HEK293T (cell line): Measurements from ENCODE around the gene ZFX.

Experiments
- CTCF ChIA-PET: fragments of 350-600 bp; formaldehyde crosslinking; extraction: SDS; loops from one replicate; lab custom pipeline; 2021; ENCODE audit warnings: antibody characterized with exemption, inconsistent platforms; lab: Yijun Ruan, JAX
- POLR2A ChIA-PET: fragments of 350-600 bp; formaldehyde crosslinking; extraction: SDS; loops from one replicate; lab custom pipeline; 2020; ENCODE audit warnings: antibody characterized with exemption, inconsistent platforms; lab: Yijun Ruan, JAX
- DNase-seq: peaks from one replicate; pipeline ENCODE4 v3.0.0; 2012; ENCODE audit warnings: mixed read lengths; ENCODE audit errors: extremely low spot score
- ARNT ChIP-seq: fragments of 450-650 bp; IDR thresholded peaks from 2 replicates; pipeline ENCODE4 v1.6.1; 2017; ENCODE audit warnings: mild to moderate bottlenecking
- BHLHE40 ChIP-seq: fragments of 450-650 bp; IDR thresholded peaks from 2 replicates; pipeline ENCODE4 v1.6.1; 2016; ENCODE audit warnings: mild to moderate bottlenecking, moderate library complexity, borderline replicate concordance
- CTBP1 ChIP-seq: fragments of 450-650 bp; IDR thresholded peaks from 2 replicates; pipeline ENCODE4 v1.6.1; 2016; ENCODE audit warnings: borderline replicate concordance
- ELF4 ChIP-seq: fragments of 450-650 bp; IDR thresholded peaks from 2 replicates; pipeline ENCODE4 v1.6.1; 2017; ENCODE audit warnings: antibody characterized with exemption
- FOXA1 ChIP-seq: fragments of 450-650 bp; IDR thresholded peaks from 2 replicates; pipeline ENCODE4 v1.6.1; 2016; ENCODE audit warnings: mild to moderate bottlenecking
- FOXK2 ChIP-seq: fragments of 450-650 bp; IDR thresholded peaks from 2 replicates; pipeline ENCODE4 v1.6.1; 2016; ENCODE audit warnings: mild to moderate bottlenecking
- FOXM1 ChIP-seq: fragments of 450-650 bp; IDR thresholded peaks from 2 replicates; pipeline ENCODE4 v1.6.1; 2017; ENCODE audit warnings: mild to moderate bottlenecking, borderline replicate concordance
- HDGF ChIP-seq: fragments of 450-650 bp; IDR thresholded peaks from 2 replicates; pipeline ENCODE4 v1.6.1; 2017; ENCODE audit warnings: antibody characterized with exemption, borderline replicate concordance
- L3MBTL2 ChIP-seq: fragments of 450-650 bp; conservative IDR thresholded peaks from 2 replicates; pipeline ENCODE4 v1.6.1; 2016; ENCODE audit warnings: mild to moderate bottlenecking
- LEF1 ChIP-seq: fragments of 450-650 bp; IDR thresholded peaks from 2 replicates; pipeline ENCODE4 v1.6.1; 2017; ENCODE audit warnings: mild to moderate bottlenecking, borderline replicate concordance
- NFRKB ChIP-seq: fragments of 450-650 bp; IDR thresholded peaks from 2 replicates; pipeline ENCODE4 v1.6.1; 2016; ENCODE audit warnings: mild to moderate bottlenecking, moderate library complexity
- PKNOX1 ChIP-seq: fragments of 450-650 bp; IDR thresholded peaks from 2 replicates; pipeline ENCODE4 v1.6.1; 2016
- SP1 ChIP-seq: fragments of 450-650 bp; IDR thresholded peaks from 2 replicates; pipeline ENCODE4 v1.6.1; 2017
- SUZ12 ChIP-seq: fragments of 450-650 bp; IDR thresholded peaks from 2 replicates; pipeline ENCODE4 v1.6.1; 2016; ENCODE audit warnings: mild to moderate bottlenecking
- TARDBP ChIP-seq: fragments of 450-650 bp; IDR thresholded peaks from 2 replicates; pipeline ENCODE4 v1.6.1; 2016
- ZNF384 ChIP-seq: fragments of 450-650 bp; IDR thresholded peaks from 2 replicates; pipeline ENCODE4 v1.6.1; 2016

Gene ZFX

DNA sequence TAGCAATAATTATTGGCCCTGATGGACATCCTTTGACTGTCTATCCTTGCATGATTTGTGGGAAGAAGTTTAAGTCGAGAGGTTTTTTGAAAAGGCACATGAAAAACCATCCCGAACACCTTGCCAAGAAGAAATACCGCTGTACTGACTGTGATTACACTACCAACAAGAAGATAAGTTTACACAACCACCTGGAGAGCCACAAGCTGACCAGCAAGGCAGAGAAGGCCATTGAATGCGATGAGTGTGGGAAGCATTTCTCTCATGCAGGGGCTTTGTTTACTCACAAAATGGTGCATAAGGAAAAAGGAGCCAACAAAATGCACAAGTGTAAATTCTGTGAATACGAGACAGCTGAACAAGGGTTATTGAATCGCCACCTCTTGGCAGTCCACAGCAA is 60.7 kb downstream of the ZFX start:
- no peak for DNase-seq
- TF ChIP-seq FOXM1 (no peak), TARDBP (no peak), SP1 (no peak), ZNF384 (no peak), NFRKB (no peak), FOXA1 (no peak), SUZ12 (no peak), ELF4 (no peak), FOXK2 (no peak), L3MBTL2 (no peak), ARNT (no peak), BHLHE40 (no peak), LEF1 (no peak), PKNOX1 (no peak), CTBP1 (no peak), HDGF (no peak)
- POLR2A ChIA-PET, result no interaction called here
- CTCF ChIA-PET, result no interaction called here

DNA sequence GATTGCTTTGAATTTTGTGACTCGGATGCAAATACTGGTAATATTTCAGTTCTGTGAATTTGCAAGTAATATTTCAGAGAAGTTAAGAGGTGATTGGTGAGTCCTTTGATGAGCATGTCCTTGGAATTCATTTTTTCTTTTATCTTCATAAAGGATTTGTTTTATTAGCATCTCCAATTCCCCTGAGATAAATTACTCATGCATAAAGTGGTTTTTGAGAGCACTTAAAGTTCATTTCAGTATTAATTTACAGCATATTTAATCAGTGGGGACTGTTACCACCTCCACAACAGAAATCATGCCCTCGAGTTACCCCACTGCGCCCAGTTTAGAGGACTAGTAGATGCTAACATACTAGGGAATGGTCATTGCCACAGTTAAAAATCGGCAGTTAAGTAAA is 65.0 kb downstream of the ZFX start:
- CTCF ChIA-PET, result no interaction called here
- POLR2A ChIA-PET, result no interaction called here
- DNase-seq, result no peak
- TF ChIP-seq SP1, result no peak
- TF ChIP-seq FOXM1, result no peak
- TF ChIP-seq FOXK2, result no peak
- TF ChIP-seq ELF4, result no peak
- TF ChIP-seq L3MBTL2, result no peak
- no peak for TF ChIP-seq ARNT
- no peak for TF ChIP-seq BHLHE40
- no peak for TF ChIP-seq LEF1
- TF ChIP-seq PKNOX1, result no peak

- TF ChIP-seq TARDBP, result no peak
- no peak for TF ChIP-seq LEF1
- TF ChIP-seq SUZ12, result no peak
- no peak for TF ChIP-seq ARNT
- TF ChIP-seq NFRKB, result no peak
- no peak for TF ChIP-seq ZNF384
- TF ChIP-seq CTBP1, result no peak
- no peak for TF ChIP-seq FOXM1
- no peak for TF ChIP-seq PKNOX1
- POLR2A ChIA-PET, result no interaction called here
- no peak for DNase-seq
- CTCF ChIA-PET, result no interaction called here
These were observed 65.7 kb downstream of the ZFX start for GRCh38 chrX:24215272-24215671.

DNA sequence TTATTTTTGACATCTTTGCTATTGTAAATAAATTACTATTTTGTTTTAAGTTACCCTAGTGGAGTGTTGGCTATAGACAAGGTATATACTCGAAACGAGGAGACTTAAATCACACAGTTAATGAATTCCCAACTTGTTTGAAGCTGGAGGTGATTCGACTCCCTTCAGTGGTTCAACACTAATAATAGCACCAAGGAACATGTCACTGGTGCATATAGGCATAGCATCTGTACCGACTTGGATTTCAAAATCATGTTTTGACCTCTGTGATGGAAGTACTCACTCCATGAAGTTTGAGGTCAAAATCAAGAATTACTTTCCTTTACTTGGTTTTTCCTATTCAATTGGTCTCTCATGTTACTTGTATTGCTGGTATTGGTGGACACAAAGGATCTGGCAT is 66.5 kb downstream of the ZFX start:
- ChIA-PET CTCF (no interaction called here), POLR2A (no interaction called here)
- DNase-seq, result no peak
- no peak for TF ChIP-seq CTBP1
- TF ChIP-seq LEF1, result no peak
- no peak for TF ChIP-seq BHLHE40
- TF ChIP-seq L3MBTL2, result no peak
- TF ChIP-seq FOXK2, result no peak
- TF ChIP-seq SP1, result no peak
- no peak for TF ChIP-seq FOXM1
- no peak for TF ChIP-seq SUZ12
- no peak for TF ChIP-seq HDGF
- TF ChIP-seq ZNF384, result no peak
- TF ChIP-seq TARDBP, result no peak

DNA sequence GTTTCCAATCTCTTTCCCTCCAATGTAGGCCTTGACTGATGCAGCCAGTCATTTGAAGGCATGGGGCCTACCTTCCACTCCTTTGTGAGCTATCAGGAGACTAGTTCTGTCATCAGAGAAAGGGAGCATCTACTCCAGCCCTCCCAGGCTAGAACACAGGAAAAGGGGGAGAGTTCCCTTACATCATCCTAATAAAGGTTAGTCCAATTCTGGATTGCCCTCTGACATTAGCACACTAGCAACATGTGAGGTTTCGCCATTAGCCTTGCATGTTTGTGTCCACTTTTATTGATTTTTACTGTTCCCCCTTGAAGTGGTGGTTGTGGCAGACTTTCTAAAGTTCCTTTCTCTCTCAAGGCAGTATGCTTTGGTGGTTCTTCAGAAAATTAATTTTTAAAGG is 67.3 kb downstream of the ZFX start:
- CTCF ChIA-PET, result no interaction called here
- no peak for TF ChIP-seq HDGF
- TF ChIP-seq BHLHE40, result no peak
- no peak for TF ChIP-seq FOXM1
- no peak for TF ChIP-seq TARDBP
- TF ChIP-seq PKNOX1, result no peak
- TF ChIP-seq ZNF384, result no peak
- no peak for TF ChIP-seq CTBP1
- TF ChIP-seq L3MBTL2, result no peak
- TF ChIP-seq FOXK2, result no peak
- TF ChIP-seq SUZ12, result no peak
- no peak for TF ChIP-seq NFRKB
- TF ChIP-seq LEF1, result no peak
- TF ChIP-seq SP1, result no peak
- no peak for TF ChIP-seq ARNT
- no peak for TF ChIP-seq FOXA1
- TF ChIP-seq ELF4, result no peak
- POLR2A ChIA-PET, result no interaction called here
- DNase-seq, result no peak

DNA sequence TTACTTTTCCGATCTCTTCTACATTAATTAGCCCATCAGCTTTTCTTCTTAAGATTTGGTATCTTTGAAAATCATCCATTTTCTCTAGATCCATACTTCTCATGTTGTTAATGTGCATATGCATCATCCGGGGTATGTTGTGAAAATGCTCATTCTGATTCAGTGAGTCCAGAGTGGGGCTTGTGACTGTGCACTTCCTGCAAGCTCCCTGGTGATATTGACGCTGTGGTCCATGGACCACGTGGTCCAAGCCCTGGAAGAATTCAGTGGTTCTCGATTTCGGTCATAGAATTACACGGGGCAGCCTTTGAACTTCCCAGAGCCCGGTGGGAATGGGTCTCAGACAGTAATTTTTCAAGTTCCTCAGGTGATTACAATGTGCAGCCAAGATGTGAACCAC is 69.8 kb downstream of the ZFX start:
- ChIA-PET CTCF (no interaction called here), POLR2A (no interaction called here)
- no peak for TF ChIP-seq NFRKB
- TF ChIP-seq FOXK2, result no peak
- DNase-seq, result no peak
